T-helper 2 cell treated with Interferon-gamma antibody and Interleukin-4, amounts not matched to agents 5 μg/mL and 100 μg/mL, for 36 hours (primary cell): ENCODE data around the gene OR7G3.
A peak's percentile ranks its signal among the peaks of the same experiment; 100 is the strongest.

Experiments
- DNase-seq: peaks from one replicate; pipeline ENCODE4 v3.0.0; 2021; ENCODE audit warnings: low spot score
- H3K27ac Mint-ChIP-seq: one replicate; pipeline ENCODE4 v1.8.0; 2021; ENCODE audit warnings: mild to moderate bottlenecking, mixed read lengths
- H3K27me3 Mint-ChIP-seq: one replicate; pipeline ENCODE4 v1.8.0; 2021; ENCODE audit warnings: low read depth, mixed read lengths
- H3K36me3 Mint-ChIP-seq: one replicate; pipeline ENCODE4 v1.8.0; 2021; ENCODE audit warnings: low read depth, mixed read lengths
- H3K4me1 Mint-ChIP-seq: one replicate; pipeline ENCODE4 v1.8.0; 2021; ENCODE audit warnings: low read depth, mixed read lengths
- H3K4me3 Mint-ChIP-seq: one replicate; pipeline ENCODE4 v1.8.0; 2022; ENCODE audit warnings: mild to moderate bottlenecking, moderate library complexity, mixed read lengths
- H3K9me3 Mint-ChIP-seq: one replicate; pipeline ENCODE4 v1.8.0; 2021; ENCODE audit warnings: mixed read lengths

OR7G3 gene

DNA sequence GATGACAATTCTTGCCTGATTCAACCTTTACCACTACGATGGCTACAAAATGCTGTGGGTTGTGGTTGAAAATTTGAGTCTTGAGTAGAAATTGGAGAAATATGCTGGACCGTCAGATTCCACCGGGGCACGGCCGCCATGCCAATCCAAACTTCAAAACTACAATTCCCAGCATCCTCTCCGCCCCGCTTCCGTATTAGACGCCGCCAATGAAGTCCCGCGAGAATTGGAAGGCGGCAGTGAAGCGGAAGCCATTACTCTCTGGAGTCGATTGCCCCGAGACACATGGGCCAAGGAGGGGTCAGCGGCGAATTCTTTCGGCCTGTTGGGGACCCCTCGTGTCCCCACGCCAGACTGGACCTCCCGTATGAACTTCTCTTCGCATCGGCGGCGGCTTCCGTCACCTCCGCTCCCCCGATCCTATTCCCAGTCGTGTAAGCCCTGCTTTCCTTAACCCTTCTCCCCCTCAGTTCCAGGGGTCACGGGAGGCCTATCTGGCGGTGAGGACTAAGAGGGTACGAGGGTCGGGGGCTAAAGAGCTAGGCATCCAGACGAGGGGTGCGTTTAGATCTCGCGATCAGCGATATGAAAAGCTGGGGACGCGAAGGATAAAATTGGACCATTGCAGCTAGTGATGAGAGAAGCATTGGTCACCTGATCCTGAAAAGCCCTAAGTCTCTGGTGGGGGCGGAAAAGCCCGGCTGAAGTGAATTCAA lies 13.6 kb upstream of the OR7G3 start, which contains the start of gene ZNF317:
Gene ZNF317, plus strand, starts transcription at position 239 of the 716 bp plus-strand sequence. CDS start 15,620 bp downstream, outside the sequence.
- peak within 1 kb of the TSS; percentile 92 for H3K27ac Mint-ChIP-seq
- peaks cover 25% of the 10 kb centered on the region for H3K9me3 Mint-ChIP-seq
- H3K36me3 Mint-ChIP-seq = peaks cover 39% of the 10 kb centered on the region
- peaks cover 13% of the 10 kb centered on the region for H3K4me1 Mint-ChIP-seq
- H3K27me3 Mint-ChIP-seq = no peaks in the 10 kb centered on the region
- H3K4me3 Mint-ChIP-seq = peak within 1 kb of the TSS; percentile 92
- DNase-seq = peak; percentile 87

DNA sequence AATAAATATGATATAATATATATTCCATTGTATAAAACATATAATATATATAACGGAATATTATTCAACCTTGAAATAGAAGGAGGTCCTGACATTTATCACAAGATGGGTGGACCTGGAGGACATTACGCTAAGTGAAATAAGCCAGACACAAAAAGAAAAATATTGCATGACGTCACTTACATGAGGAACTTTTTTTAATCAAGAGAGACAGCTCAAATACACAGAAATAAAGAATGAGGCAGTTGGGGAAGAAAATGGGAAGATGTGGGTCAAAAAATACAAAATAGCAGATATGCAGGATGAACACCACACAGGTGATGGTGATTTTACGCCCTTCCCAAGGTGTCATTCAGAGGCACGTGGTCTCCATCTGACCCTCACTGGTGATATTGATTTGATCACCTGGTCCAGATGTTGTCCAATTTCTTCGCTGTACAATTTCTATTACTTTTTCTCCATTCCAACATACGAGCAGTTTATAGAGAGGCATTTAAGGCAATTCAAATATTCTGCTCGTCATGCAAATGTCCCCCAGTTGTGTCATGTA lies 12.9 kb upstream of the OR7G3 start:
- peaks cover 20% of the 10 kb centered on the region for H3K9me3 Mint-ChIP-seq
- H3K4me3 Mint-ChIP-seq = peak overlapping the region; percentile 92
- DNase-seq = no peak
- H3K36me3 Mint-ChIP-seq = peaks cover 32% of the 10 kb centered on the region
- H3K4me1 Mint-ChIP-seq = peaks cover 13% of the 10 kb centered on the region
- no peaks in the 10 kb centered on the region for H3K27me3 Mint-ChIP-seq
- H3K27ac Mint-ChIP-seq = peak overlapping the region; percentile 92

DNA sequence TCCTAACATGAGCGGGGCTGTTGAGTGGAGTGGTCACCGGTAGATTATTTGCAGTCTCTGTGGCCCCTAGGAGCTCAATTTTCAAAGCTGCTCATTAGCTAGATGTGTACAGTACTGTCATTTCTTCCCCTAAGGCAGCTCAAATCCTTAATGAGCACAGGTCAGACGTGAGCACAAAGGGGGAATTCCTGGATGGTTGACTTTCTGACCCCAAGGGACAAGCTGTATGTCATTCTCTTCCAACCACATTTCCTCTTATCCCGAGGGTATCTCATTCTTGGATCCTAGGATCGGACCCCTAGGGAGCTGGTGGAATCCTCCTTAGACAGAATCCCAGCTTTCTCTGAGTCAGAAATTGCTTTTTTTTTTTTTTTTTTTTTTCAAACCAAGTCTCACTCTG lies 5.7 kb upstream of the OR7G3 start:
- H3K27me3 Mint-ChIP-seq = peaks cover 2% of the 10 kb centered on the region
- peaks cover 4% of the 10 kb centered on the region for H3K4me1 Mint-ChIP-seq
- no peak for DNase-seq
- H3K27ac Mint-ChIP-seq = no peak overlapping the region
- no peaks in the 10 kb centered on the region for H3K36me3 Mint-ChIP-seq
- no peaks in the 10 kb centered on the region for H3K9me3 Mint-ChIP-seq
- no peak overlapping the region for H3K4me3 Mint-ChIP-seq

DNA sequence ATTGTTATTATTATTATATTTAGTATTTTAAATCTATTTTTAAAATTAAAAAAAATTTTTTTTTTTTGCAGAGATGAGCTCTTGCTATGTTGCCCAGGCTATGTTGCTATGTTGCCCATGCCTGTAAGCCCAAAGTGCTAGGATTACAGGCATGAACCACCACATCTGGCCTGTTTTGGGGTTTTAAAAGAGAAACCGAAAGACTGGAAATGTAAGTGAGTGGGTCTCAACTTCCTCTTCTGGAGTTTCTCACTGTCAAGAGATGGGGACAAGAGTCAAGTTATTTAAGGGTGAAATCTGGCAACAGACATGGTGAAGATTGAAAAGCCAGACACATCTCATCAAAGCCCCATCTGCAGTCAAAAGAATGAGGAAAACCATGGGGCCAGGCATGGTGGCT lies 4.2 kb upstream of the OR7G3 start:
- Mint-ChIP-seq H3K36me3 (no peaks in the 10 kb centered on the region), H3K27ac (no peak overlapping the region), H3K4me1 (peaks cover 6% of the 10 kb centered on the region), H3K4me3 (no peak overlapping the region), H3K27me3 (peaks cover 2% of the 10 kb centered on the region), H3K9me3 (no peaks in the 10 kb centered on the region)
- no peak for DNase-seq

DNA sequence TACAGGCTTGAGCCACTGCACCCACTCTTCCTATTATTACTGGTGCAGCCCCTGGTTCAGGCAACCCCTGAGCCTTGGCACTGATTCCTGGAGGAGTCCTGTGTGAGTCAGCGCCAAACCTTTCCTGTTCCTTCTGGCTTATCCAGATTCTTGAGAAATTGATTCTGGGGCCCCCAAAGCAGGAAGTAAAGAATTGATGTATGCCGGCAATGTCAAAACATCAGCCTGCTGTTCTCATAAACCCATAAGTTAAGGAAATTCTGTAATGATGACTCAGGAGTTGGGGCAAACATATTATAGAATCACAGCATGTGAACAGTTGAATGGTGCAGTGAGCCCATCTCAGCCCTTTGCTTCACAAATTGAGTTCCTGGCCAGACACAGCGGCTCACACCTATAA lies 1.4 kb upstream of the OR7G3 start:
- H3K27me3 Mint-ChIP-seq = peaks cover 2% of the 10 kb centered on the region
- H3K36me3 Mint-ChIP-seq = no peaks in the 10 kb centered on the region
- no peak overlapping the region for H3K27ac Mint-ChIP-seq
- DNase-seq = no peak
- no peak overlapping the region for H3K4me3 Mint-ChIP-seq
- H3K9me3 Mint-ChIP-seq = peaks cover 3% of the 10 kb centered on the region
- H3K4me1 Mint-ChIP-seq = peaks cover 6% of the 10 kb centered on the region

DNA sequence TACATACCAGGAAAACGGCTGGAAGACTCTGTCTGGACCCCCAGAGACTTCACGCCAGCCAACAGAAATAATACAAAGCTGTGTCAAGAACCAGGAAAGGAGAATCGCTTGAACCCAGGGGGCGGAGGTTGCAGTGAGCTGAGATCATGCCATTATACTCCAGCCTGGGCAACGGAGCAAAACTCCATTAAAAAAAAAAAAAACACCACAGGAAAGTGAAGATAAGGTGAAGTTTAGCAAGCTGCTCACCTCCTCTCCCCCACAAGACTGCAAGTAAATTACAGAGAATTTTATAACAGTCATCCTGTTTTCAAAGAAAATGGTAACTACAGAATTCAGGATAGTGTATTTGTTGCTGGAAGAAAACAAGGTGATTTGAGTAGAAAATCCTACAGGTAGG lies 10.2 kb downstream of the OR7G3 start:
- DNase-seq = no peak
- Mint-ChIP-seq H3K9me3 (peaks cover 3% of the 10 kb centered on the region), H3K27me3 (no peaks in the 10 kb centered on the region), H3K36me3 (no peaks in the 10 kb centered on the region), H3K27ac (no peak overlapping the region), H3K4me3 (no peak overlapping the region), H3K4me1 (no peaks in the 10 kb centered on the region)

DNA sequence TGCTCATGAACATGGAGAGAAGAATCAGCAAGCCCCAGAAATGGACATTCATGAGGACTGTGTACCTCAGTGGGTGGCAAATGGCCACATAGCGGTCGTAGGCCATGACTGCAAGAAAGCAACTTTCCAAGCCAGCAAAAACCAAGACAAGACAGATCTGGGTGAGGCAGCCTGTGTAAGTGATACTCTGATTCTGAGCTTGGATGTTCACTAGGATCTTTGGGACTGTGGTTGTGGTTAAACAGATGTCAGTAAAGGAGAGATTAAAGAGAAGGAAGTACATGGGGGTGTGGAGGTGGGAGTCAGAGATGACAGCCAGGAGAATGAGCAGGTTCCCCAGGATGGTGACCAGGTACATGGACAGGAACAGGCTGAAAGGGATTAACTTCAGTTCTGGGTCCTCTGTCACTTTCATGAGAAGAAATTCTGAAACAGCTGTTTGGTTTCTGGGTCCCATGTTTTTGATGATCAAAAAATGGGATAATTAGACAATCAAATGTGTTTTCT lies 11.4 kb downstream of the OR7G3 start, which contains the start of gene OR7G1:
Gene OR7G1, minus strand, starts transcription at position 457 of the 507 bp plus-strand sequence. Its CDS starts 0 bp downstream, at position 457.
- no peaks in the 10 kb centered on the region for H3K27me3 Mint-ChIP-seq
- no peaks in the 10 kb centered on the region for H3K36me3 Mint-ChIP-seq
- no peak within 1 kb of the TSS for H3K4me3 Mint-ChIP-seq
- H3K9me3 Mint-ChIP-seq = no peaks in the 10 kb centered on the region
- no peaks in the 10 kb centered on the region for H3K4me1 Mint-ChIP-seq
- H3K27ac Mint-ChIP-seq = no peak within 1 kb of the TSS
- no peak for DNase-seq

DNA sequence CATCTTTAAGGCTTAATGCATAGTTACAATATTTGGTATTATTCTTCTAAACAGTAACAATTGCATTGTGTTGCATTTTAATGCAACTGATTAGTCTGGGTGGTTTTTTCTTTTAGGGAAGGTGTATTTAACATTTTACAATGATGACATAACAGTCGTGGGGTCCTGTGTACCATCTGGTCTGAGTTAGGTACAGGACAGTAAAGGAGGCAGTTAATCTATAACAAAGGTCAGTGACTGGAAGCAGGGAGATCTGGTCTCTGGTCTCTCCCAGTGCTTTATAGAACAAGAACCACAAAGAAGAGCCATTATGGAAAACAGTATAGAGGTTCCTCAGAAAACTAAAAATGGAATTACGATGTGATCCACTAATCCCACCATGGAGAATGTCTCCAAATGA lies 16.8 kb downstream of the OR7G3 start:
- H3K36me3 Mint-ChIP-seq = no peaks in the 10 kb centered on the region
- no peaks in the 10 kb centered on the region for H3K9me3 Mint-ChIP-seq
- no peaks in the 10 kb centered on the region for H3K4me1 Mint-ChIP-seq
- DNase-seq = no peak
- H3K27ac Mint-ChIP-seq = no peak overlapping the region
- no peaks in the 10 kb centered on the region for H3K27me3 Mint-ChIP-seq
- no peak overlapping the region for H3K4me3 Mint-ChIP-seq

DNA sequence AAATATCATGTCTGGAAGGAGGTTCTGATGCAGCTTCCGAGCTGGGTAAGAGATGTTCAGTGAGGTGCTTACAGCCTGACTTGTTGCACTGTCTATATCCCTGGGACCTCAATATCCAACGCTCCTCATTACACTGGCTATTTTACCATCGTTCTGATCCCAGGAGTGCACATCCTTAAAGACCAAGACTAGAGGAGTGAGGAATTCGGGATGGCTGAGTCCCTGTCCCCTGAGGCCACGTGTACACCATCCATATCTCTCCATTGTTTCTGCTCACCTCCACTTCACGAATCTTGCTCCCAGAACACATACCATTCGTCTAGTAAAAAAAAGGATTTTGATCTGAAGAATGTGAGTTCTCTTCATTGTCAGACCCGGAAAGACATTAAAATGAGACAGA lies 19.4 kb downstream of the OR7G3 start, which contains the start of gene OR7G2:
Gene OR7G2, minus strand, starts transcription at position 101 of the 400 bp plus-strand sequence. CDS start 4,232 bp downstream, outside the sequence.
- Mint-ChIP-seq H3K4me3 (no peak within 1 kb of the TSS), H3K9me3 (no peaks in the 10 kb centered on the region), H3K27me3 (no peaks in the 10 kb centered on the region), H3K4me1 (no peaks in the 10 kb centered on the region), H3K36me3 (no peaks in the 10 kb centered on the region), H3K27ac (no peak within 1 kb of the TSS)
- no peak for DNase-seq

DNA sequence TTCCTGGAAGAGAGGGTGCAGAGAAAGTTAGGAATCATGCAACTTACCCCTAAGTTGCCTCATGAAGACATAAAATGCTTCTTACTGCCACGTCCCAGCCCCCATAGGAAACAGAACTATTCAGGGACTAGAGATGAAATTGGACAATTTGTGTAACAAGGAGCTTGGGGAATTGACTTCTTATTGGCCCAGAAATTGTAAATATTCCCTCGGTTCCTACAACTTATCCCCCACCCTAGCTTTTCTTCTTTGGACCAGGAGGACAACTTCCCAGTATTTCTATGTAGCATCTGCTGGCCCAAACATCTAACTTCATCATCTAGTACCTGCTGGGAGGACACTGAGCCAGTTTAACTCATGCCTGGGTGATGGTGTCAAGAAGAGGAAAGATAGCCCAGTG lies 40.0 kb downstream of the OR7G3 start, which contains the start of gene OR1M1:
Gene OR1M1, plus strand, starts transcription at position 301 of the 400 bp plus-strand sequence. CDS start 6,184 bp downstream, outside the sequence.
- Mint-ChIP-seq H3K4me1 (no peaks in the 10 kb centered on the region), H3K27me3 (no peaks in the 10 kb centered on the region), H3K9me3 (no peaks in the 10 kb centered on the region), H3K4me3 (no peak within 1 kb of the TSS), H3K27ac (no peak within 1 kb of the TSS), H3K36me3 (no peaks in the 10 kb centered on the region)
- DNase-seq = no peak

DNA sequence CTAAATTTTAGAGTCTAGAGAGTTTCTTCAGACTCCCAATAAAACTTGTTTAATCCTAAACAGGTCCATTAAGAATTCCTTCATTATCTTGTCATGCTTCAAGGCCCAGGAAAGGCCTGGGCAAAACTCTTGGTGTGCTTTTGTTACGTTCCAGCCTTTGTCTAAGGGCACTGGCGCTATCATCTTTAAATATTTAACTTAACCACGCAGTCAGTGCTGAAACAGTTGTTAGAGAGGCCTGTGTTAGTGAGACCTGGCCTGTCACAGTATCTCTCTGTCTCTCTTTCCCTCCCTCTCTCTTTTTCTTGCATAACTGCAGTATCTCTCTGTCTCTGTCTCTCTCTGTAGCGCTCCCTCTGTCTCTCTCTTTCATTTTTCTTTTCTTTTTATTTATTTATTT lies 48.1 kb downstream of the OR7G3 start:
- Mint-ChIP-seq H3K27ac (no peak overlapping the region), H3K4me1 (peaks cover 5% of the 10 kb centered on the region), H3K4me3 (no peak overlapping the region), H3K36me3 (no peaks in the 10 kb centered on the region), H3K27me3 (no peaks in the 10 kb centered on the region), H3K9me3 (no peaks in the 10 kb centered on the region)
- no peak for DNase-seq

DNA sequence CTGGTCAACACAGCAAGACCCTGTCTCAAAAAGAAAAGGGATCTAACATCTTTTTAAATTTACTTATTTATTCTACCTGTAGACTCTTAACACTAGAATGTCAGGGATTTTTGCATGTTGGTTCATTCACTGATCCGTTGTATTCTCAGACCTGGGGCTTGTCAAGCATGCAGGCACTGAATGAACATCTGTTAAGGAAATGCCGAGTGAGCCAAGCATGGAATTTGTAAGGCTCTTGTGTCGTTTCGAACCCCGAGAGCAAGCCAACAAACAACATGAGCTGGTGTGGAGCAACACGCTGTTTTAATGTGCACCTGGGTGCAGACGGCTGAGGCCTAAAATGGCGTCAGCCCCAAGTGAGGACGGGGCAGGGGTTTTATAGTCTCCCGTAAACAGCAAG lies 49.8 kb downstream of the OR7G3 start:
- Mint-ChIP-seq H3K27me3 (no peaks in the 10 kb centered on the region), H3K36me3 (no peaks in the 10 kb centered on the region), H3K9me3 (no peaks in the 10 kb centered on the region), H3K4me3 (no peak overlapping the region), H3K27ac (no peak overlapping the region), H3K4me1 (peaks cover 5% of the 10 kb centered on the region)
- DNase-seq = no peak
